CD14-positive monocyte (primary cell): ENCODE results near the gene PPP6R3. TPM values are rescaled to one million over a fixed set of nuclear protein-coding genes. Genes with fewer than 3 reads are reported as not detected.

ENCODE experiments used
- DNase-seq, 3 donors: peaks; one replicate each; pipeline ENCODE4 v3.0.0-alpha.2; 2011 to 2022
- H2AFZ ChIP-seq: 2 replicates; pipeline ENCODE4 v1.6.0; 2012; ENCODE audit warnings: mild to moderate bottlenecking, low read depth, low read length, inconsistent platforms; ENCODE audit not compliant: insufficient read depth, poor library complexity, severe bottlenecking
- H3K27ac ChIP-seq, 2 donors: 1 replicate in 1 of 2; 2 replicates in 1 of 2; pipeline ENCODE4 v1.5.1; 2012 to 2013; ENCODE audit warnings: low read length in 2 of 2, control low read depth in 1 of 2, inconsistent platforms in 1 of 2, low read depth in 1 of 2, mild to moderate bottlenecking in 1 of 2
- H3K27me3 ChIP-seq, 2 donors: one replicate each; pipeline versions ENCODE4 v1.6.0 to v1.6.1; 2011 to 2013; ENCODE audit warnings: low read length in 2 of 2; ENCODE audit not compliant: control insufficient read depth in 2 of 2, insufficient read depth in 2 of 2
- H3K36me3 ChIP-seq, 2 donors: replicated peaks in 1 of 2; 1 replicate in 1 of 2; 2 replicates in 1 of 2; pipeline versions ENCODE4 v1.5.1 to v1.6.1; 2012 to 2013; ENCODE audit warnings: low read length in 2 of 2, control low read depth in 1 of 2, inconsistent platforms in 1 of 2, mild to moderate bottlenecking in 1 of 2; ENCODE audit not compliant: insufficient read depth in 2 of 2, control insufficient read depth in 1 of 2
- H3K4me1 ChIP-seq, 2 donors: 1 replicate in 1 of 2; 2 replicates in 1 of 2; pipeline versions ENCODE4 v1.5.1 to v1.6.1; 2012 to 2013; ENCODE audit warnings: low read length in 2 of 2, control low read depth in 1 of 2, inconsistent platforms in 1 of 2, mild to moderate bottlenecking in 1 of 2, moderate library complexity in 1 of 2; ENCODE audit not compliant: insufficient read depth in 2 of 2, control insufficient read depth in 1 of 2
- H3K4me2 ChIP-seq: replicated peaks from 2 replicates; pipeline ENCODE3; 2012; ENCODE audit warnings: low read length, moderate library complexity, mild to moderate bottlenecking; ENCODE audit not compliant: poor library complexity, severe bottlenecking; ENCODE audit errors: extremely low read depth
- H3K4me3 ChIP-seq, 3 experiments: fragments of 200-600 bp in 1 of 3; sonication (generic) in 1 of 3; replicated peaks in 1 of 3; 1 replicate in 2 of 3; 2 replicates in 1 of 3; pipeline ENCODE4 v1.5.1; 2011 to 2013; ENCODE audit warnings: low read length in 3 of 3, mild to moderate bottlenecking in 3 of 3, control low read depth in 2 of 3, low read depth in 2 of 3, inconsistent platforms in 1 of 3, moderate library complexity in 1 of 3
- H3K79me2 ChIP-seq: 2 replicates; pipeline ENCODE4 v1.6.0; 2012; ENCODE audit warnings: mild to moderate bottlenecking, control low read depth, inconsistent platforms, low read length, moderate library complexity; ENCODE audit not compliant: insufficient read depth
- H3K9ac ChIP-seq: 2 replicates; pipeline ENCODE4 v1.6.0; 2017; ENCODE audit warnings: low read length, mild to moderate bottlenecking; ENCODE audit not compliant: insufficient read depth, poor library complexity, severe bottlenecking
- H3K9me3 ChIP-seq, 2 donors: replicated peaks in 1 of 2; 1 replicate in 1 of 2; 2 replicates in 1 of 2; pipeline versions ENCODE4 v1.5.1 to v1.6.1; 2012 to 2013; ENCODE audit warnings: low read length in 2 of 2, control low read depth in 1 of 2; ENCODE audit not compliant: control insufficient read depth in 1 of 2, insufficient read depth in 1 of 2
- H4K20me1 ChIP-seq: 2 replicates; pipeline ENCODE4 v1.6.0; 2012; ENCODE audit warnings: mild to moderate bottlenecking, low read length, control low read depth, moderate library complexity; ENCODE audit not compliant: insufficient read depth
- H3K27ac Mint-ChIP-seq, 7 donors: one replicate each; pipeline ENCODE4 v1.8.0; 2020; ENCODE audit warnings: mild to moderate bottlenecking in 7 of 7, mixed read lengths in 7 of 7, moderate library complexity in 6 of 7, inconsistent platforms in 2 of 7
- H3K27me3 Mint-ChIP-seq, 3 donors: one replicate each; pipeline ENCODE4 v1.8.0; 2021 to 2022; ENCODE audit warnings: low read depth in 3 of 3, mild to moderate bottlenecking in 3 of 3, mixed read lengths in 3 of 3, moderate library complexity in 3 of 3, inconsistent platforms in 1 of 3
- H3K36me3 Mint-ChIP-seq, 2 donors: one replicate each; pipeline ENCODE4 v1.8.0; 2020; ENCODE audit warnings: mixed read lengths in 2 of 2, inconsistent platforms in 1 of 2, mild to moderate bottlenecking in 1 of 2
- H3K4me1 Mint-ChIP-seq: one replicate; pipeline ENCODE4 v1.8.0; 2020; ENCODE audit warnings: mild to moderate bottlenecking, mixed read lengths
- H3K4me3 Mint-ChIP-seq, 2 donors: one replicate each; pipeline ENCODE4 v1.8.0; 2020; ENCODE audit warnings: mild to moderate bottlenecking in 2 of 2, mixed read lengths in 2 of 2, moderate library complexity in 1 of 2
- H3K9me3 Mint-ChIP-seq, 7 donors: one replicate each; pipeline ENCODE4 v1.8.0; 2020 to 2022; ENCODE audit warnings: mixed read lengths in 7 of 7, mild to moderate bottlenecking in 6 of 7, moderate library complexity in 6 of 7, inconsistent platforms in 2 of 7
- WGBS: methylation state at CpG from one replicate; pipeline ENCODE4 v1.1.5; 2013; ENCODE audit warnings: missing lambda C conversion rate; ENCODE audit not compliant: insufficient coverage; 5-methylcytosine and 5-hydroxymethylcytosine counted together
- intact Hi-C, 2 donors: fragments of 100-400 bp; cut with micrococcal nuclease; formaldehyde crosslinking; loops; one replicate each; pipeline versions ENCODE4 v1.15.0 to v1.15.1; 2023
- polyA plus RNA-seq, 3 donors: library from polyadenylated mRNA; depleted of rRNA in 1 of 3; unstranded in 2 of 3; stranded (reverse) in 1 of 3; fragments of 300-500 nt in 2 of 3; fragments of >200 nt in 1 of 3; fragmentation: Illumina TruSeq in 2 of 3; gene quantifications; 1 replicate in 2 of 3; 2 replicates in 1 of 3; pipeline ENCODE4 v1.2.3, GENCODE V29; 2012 to 2021
- TF ChIP-seq, protein P1 (sequence below): fragments of 200-600 bp; IDR thresholded peaks from one replicate; pipeline ENCODE4 v1.8.0; 2022; ENCODE audit warnings: antibody characterized with exemption, mild to moderate bottlenecking

The PPP6R3 gene
- polyA plus RNA-seq, 3 donors: 22.9 to 39.4 (median 38.1) TPM

DNA sequence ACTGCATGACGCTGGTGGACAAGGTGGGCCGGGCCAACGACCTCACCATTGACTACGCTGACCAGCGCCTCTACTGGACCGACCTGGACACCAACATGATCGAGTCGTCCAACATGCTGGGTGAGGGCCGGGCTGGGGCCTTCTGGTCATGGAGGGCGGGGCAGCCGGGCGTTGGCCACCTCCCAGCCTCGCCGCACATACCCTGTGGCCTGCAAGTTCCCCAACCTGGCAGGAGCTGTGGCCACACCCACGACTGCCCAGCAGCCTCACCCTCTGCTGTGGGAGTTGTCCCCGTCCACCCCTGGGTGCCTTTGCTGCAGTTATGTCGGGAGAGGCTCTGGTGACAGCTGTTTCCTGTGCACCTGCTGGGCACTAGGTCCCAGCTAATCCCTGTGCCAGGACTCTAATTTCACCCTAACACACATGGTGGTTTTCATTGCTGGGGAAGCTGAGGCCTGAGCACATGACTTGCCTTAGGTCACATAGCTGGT, 49.0 kb upstream of the PPP6R3 start:
- Histone ChIP-seq H3K4me1 (no peaks in the 10 kb centered on the region), H3K36me3 (no peaks in the 10 kb centered on the region), H4K20me1 (no peaks in the 10 kb centered on the region), H3K27me3 (no peaks in the 10 kb centered on the region), H3K79me2 (no peaks in the 10 kb centered on the region), H3K9ac (no peak overlapping the region), H3K4me3 (no peak overlapping the region), H2AFZ (no peak overlapping the region), H3K4me2 (no peak overlapping the region), H3K27ac (no peak overlapping the region), H3K9me3 (no peaks in the 10 kb centered on the region)
- H3K27ac Mint-ChIP-seq: no peak overlapping the region
- no peaks in the 10 kb centered on the region for H3K9me3 Mint-ChIP-seq
- WGBS: 87% methylated on average over 14 of the region's 17 CpGs
- H3K4me3 Mint-ChIP-seq: no peak overlapping the region
- intact Hi-C loops: no loop called here
- peaks cover 0 to 1% (median 0%) of the 10 kb centered on the region in 3 donors for H3K27me3 Mint-ChIP-seq
- DNase-seq: no peak
- H3K4me1 Mint-ChIP-seq: peaks cover 2% of the 10 kb centered on the region
- TF ChIP-seq, protein P1, sequence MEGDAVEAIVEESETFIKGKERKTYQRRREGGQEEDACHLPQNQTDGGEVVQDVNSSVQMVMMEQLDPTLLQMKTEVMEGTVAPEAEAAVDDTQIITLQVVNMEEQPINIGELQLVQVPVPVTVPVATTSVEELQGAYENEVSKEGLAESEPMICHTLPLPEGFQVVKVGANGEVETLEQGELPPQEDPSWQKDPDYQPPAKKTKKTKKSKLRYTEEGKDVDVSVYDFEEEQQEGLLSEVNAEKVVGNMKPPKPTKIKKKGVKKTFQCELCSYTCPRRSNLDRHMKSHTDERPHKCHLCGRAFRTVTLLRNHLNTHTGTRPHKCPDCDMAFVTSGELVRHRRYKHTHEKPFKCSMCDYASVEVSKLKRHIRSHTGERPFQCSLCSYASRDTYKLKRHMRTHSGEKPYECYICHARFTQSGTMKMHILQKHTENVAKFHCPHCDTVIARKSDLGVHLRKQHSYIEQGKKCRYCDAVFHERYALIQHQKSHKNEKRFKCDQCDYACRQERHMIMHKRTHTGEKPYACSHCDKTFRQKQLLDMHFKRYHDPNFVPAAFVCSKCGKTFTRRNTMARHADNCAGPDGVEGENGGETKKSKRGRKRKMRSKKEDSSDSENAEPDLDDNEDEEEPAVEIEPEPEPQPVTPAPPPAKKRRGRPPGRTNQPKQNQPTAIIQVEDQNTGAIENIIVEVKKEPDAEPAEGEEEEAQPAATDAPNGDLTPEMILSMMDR: no peak
- H3K36me3 Mint-ChIP-seq: peaks cover 0 to 2% of the 10 kb centered on the region in 2 donors

- H3K27ac ChIP-seq: no peak overlapping the region
- Mint-ChIP-seq H3K27ac (peak overlapping the region in 2 of 7 donors; percentile 46 to 50), H3K4me3 (no peak overlapping the region), H3K4me1 (peaks cover 2% of the 10 kb centered on the region), H3K9me3 (no peaks in the 10 kb centered on the region), H3K36me3 (peaks cover 0 to 2% of the 10 kb centered on the region in 2 donors), H3K27me3 (no peaks in the 10 kb centered on the region)
- no peak overlapping the region for H2AFZ ChIP-seq
- no peaks in the 10 kb centered on the region for H3K9me3 ChIP-seq
- intact Hi-C loops: no loop called here
- H3K27me3 ChIP-seq: no peaks in the 10 kb centered on the region
- no peaks in the 10 kb centered on the region for H4K20me1 ChIP-seq
- H3K4me1 ChIP-seq: no peaks in the 10 kb centered on the region
- H3K36me3 ChIP-seq: no peaks in the 10 kb centered on the region
- no peaks in the 10 kb centered on the region for H3K79me2 ChIP-seq
- no peak overlapping the region for H3K4me3 ChIP-seq
- 95% methylated on average over 24 of the region's 24 CpGs for WGBS
- no peak overlapping the region for H3K9ac ChIP-seq
- DNase-seq: no peak
- TF ChIP-seq, protein P1: no peak
- H3K4me2 ChIP-seq: no peak overlapping the region
Measured at GRCh38 chr11:68412593-68413475, 47.7 kb upstream of the PPP6R3 start.
